Measurements from ENCODE around the gene STEAP3. TPM values are rescaled to one million over a fixed set of nuclear protein-coding genes. Genes with fewer than 3 reads are reported as not detected.

Gene STEAP3
- total RNA-seq, 1 experiment from 2014 or later, result 15.4 TPM

DNA sequence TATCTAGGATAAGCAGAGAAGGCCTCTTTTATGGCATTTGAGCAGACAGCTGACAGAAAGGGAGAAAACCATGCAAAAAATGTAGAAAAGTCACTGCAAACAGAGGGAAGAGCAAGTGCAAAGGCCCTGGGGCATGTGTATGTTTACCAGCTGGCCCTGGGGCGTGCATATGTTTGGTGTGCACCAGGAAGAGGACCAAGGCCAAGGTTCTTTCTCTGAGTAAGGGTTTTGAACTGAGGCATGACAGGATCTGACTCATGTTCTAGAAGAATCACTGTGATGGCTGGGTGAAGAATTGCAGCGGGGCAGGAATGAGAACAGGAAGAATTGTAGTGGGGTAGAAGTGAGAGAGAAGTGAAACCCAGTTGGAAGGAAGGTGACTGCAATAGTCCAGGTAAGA lies 69.6 kb downstream of the STEAP3 start:
- H3K27ac Mint-ChIP-seq, result no peak overlapping the region
- no peak overlapping the region for H3K23ac ChIP-seq (ENCODE audit: insufficient read length, low read depth, low read length)

More for the DNA sequence above, 69.6 kb downstream of the STEAP3 start:
- H4K5ac ChIP-seq (ENCODE audit: insufficient read length, low read depth, low read length), result no peak overlapping the region
- no peak overlapping the region for H3K56ac ChIP-seq (ENCODE audit: insufficient read length, low read depth, low read length)
- no peak overlapping the region for H2BK5ac ChIP-seq (ENCODE audit: insufficient read length, low read length)
- Mint-ChIP-seq H3K36me3 (ENCODE audit: insufficient read depth in 1 of 3, low read depth in 3 of 3) (no peaks in the 10 kb centered on the region), H3K4me1 (peaks cover 7 to 9% of the 10 kb centered on the region in 2 experiments), H3K9me3 (no peaks in the 10 kb centered on the region), H3K27me3 (ENCODE audit: low read depth) (peaks cover 9% of the 10 kb centered on the region), H3K4me3 (no peak overlapping the region)
- no CpG with 5 or more reads among the region's 2 CpGs for WGBS (ENCODE audit: extremely low coverage, insufficient read length, low lambda C conversion rate)
- H2BK15ac ChIP-seq (ENCODE audit: low read depth, low read length), result no peak overlapping the region
- no peak overlapping the region for H3K18ac ChIP-seq (ENCODE audit: insufficient read length, low read depth, low read length)
- no peak overlapping the region for H2BK20ac ChIP-seq (ENCODE audit: low read depth, low read length, poor library complexity, severe bottlenecking)
- no peak overlapping the region for H3K4ac ChIP-seq (ENCODE audit: low read depth, low read length)
- H3K14ac ChIP-seq (ENCODE audit: insufficient read depth, low read length), result no peak overlapping the region
- H2BK120ac ChIP-seq (ENCODE audit: low read depth, low read length, poor library complexity, severe bottlenecking), result no peak overlapping the region
- TF ChIP-seq, protein P1, sequence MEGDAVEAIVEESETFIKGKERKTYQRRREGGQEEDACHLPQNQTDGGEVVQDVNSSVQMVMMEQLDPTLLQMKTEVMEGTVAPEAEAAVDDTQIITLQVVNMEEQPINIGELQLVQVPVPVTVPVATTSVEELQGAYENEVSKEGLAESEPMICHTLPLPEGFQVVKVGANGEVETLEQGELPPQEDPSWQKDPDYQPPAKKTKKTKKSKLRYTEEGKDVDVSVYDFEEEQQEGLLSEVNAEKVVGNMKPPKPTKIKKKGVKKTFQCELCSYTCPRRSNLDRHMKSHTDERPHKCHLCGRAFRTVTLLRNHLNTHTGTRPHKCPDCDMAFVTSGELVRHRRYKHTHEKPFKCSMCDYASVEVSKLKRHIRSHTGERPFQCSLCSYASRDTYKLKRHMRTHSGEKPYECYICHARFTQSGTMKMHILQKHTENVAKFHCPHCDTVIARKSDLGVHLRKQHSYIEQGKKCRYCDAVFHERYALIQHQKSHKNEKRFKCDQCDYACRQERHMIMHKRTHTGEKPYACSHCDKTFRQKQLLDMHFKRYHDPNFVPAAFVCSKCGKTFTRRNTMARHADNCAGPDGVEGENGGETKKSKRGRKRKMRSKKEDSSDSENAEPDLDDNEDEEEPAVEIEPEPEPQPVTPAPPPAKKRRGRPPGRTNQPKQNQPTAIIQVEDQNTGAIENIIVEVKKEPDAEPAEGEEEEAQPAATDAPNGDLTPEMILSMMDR (conservative IDR thresholded peaks at IDR 0.05), result no peak
- H2AK5ac ChIP-seq (ENCODE audit: insufficient read length, low read length), result no peak overlapping the region
- no peak overlapping the region for H4K8ac ChIP-seq (replicated peaks; ENCODE audit: insufficient read length, low read depth, low read length)
- no peaks in the 10 kb centered on the region for H3K9me3 ChIP-seq (ENCODE audit: control insufficient read depth, low read depth, low read length)
- H3K79me1 ChIP-seq (ENCODE audit: insufficient read depth, low read depth, low read length, poor library complexity, severe bottlenecking), result no peaks in the 10 kb centered on the region
- no peaks in the 10 kb centered on the region for H3K79me2 ChIP-seq (ENCODE audit: insufficient read depth, low read length)
- H4K91ac ChIP-seq (ENCODE audit: insufficient read length, low read depth, low read length), result no peak overlapping the region
- no peak overlapping the region for H3K9ac ChIP-seq (ENCODE audit: extremely low read depth, insufficient read length, low read length)
- DNase-seq, result no peak
- no peaks in the 10 kb centered on the region for H3K23me2 ChIP-seq (ENCODE audit: insufficient read length, low read depth, low read length, poor library complexity, severe bottlenecking)
- H4K20me1 ChIP-seq (ENCODE audit: control insufficient read depth, insufficient read depth, insufficient read length), result no peaks in the 10 kb centered on the region
- no peak overlapping the region for H3K4me2 ChIP-seq (ENCODE audit: insufficient read depth, insufficient read length, low read length)
- H2AFZ ChIP-seq (ENCODE audit: low read length), result no peak overlapping the region
- H3T11ph ChIP-seq (ENCODE audit: low read length), result no peak overlapping the region
- H3K4me1 ChIP-seq (ENCODE audit: insufficient read depth, low read length), result no peaks in the 10 kb centered on the region
- H3K27ac ChIP-seq (ENCODE audit: insufficient read length, low read depth, low read length), result no peak overlapping the region
- H3K27me3 ChIP-seq (ENCODE audit: insufficient read depth, low read length), result no peaks in the 10 kb centered on the region
- H2BK12ac ChIP-seq (ENCODE audit: insufficient read length, low read depth, low read length), result no peak overlapping the region
